Measurements from ENCODE around the gene APBA1.

The APBA1 gene

DNA sequence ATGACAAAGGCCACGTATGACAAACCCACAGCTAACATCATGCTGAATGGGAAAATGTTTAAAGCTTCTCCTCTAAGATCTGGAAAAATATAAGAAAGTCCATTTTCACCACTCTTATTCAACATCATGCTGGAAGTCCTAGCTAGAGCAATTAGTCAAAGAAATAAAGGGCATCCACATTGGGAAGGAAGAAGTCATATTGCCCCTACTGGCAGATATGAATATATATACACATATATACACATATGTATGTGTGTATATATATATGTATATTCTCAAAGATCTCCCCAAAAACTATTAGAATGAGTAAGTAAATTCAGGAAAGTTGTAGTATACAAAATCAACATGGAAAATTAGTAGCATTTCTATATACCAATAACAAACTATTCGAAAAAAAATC is 17.1 kb downstream of the APBA1 start:
- no peak for DNase-seq

DNA sequence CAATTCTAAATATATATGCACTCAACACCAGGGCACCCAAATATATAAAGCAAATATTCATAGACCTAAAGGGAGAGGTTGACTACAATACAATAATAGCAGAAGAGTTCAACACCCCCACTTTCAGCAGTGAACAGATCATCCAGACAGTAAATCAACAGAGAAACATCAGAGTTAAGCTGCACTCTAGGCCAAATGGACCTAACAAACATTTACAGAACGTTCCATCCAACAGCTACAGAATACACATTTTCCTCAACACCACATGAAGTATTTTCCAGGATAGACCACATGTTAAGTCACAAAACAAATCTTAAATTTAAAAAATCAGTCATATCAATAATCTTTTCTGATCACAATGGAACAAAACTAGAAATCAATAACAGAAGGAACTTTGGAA is 18.9 kb downstream of the APBA1 start:
- no peak for DNase-seq

DNA sequence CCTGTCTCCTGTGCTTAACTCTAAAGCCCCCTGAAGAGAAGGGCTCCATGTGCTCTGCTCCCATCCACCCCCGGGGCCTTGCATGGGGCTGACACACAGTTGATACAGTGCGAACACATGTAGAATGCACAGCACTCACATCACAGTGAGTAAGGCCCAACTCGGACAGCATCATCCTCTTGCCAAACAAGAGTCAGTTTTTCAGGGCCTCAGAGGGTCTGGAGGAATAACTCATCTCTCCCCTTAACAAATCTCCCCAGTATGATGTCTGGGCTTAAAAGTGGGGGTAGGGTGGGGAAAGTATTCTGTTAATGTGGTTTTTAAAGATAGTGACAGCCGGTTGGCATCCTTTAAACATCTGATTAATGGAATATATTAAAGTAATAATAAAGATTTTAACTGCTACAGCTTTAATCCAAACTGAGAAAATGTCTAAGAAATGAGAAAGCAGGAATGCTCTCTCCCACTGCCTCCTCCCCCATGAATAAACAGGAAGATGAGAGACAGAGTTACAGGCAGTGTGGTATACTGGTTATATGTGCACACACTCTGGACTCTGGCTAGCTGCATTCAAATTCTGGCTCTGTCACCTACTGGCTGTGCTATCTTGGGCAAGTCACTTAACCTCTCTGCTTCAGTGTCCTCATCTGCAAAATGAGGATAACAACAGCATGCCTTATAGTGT is 22.5 kb downstream of the APBA1 start:
- DNase-seq = no peak

DNA sequence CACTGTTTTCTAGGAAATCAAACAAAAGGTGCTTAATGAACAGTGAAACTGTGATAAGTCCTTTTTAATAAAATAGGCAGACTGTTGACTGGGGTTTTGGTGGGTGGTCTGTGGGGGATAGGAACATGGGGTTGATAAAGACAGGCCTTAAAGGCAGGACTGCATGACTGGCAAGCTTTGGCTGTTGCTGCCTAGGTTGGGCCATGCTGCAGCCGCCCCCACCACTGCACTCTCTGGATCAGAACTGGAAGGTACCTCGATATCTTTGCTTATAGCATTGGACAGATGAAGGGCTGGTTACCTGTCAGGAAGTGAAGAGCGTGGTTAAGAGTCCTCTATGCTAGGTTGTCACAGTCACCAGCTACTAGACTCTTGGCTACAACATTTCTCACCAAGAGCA is 24.4 kb downstream of the APBA1 start:
- DNase-seq = no peak

DNA sequence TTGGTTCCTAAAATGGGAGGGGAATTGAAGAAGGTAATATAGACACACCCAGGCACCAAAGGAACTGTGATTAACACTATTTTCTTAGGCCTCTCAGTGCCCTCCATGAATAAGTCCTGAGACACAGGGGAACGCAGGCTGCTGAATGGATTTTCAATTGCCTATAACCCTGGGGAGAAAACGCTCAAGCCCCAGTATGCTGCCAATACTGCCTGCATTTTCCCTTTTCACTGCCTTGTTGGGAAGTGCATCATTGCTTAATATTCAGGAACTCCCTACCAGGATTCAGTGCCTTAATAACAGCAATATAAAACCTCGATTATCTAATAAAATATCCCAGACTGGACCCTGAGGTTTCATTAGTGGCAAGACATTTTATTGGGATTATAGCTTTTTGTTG is 25.4 kb downstream of the APBA1 start:
- no peak for DNase-seq

DNA sequence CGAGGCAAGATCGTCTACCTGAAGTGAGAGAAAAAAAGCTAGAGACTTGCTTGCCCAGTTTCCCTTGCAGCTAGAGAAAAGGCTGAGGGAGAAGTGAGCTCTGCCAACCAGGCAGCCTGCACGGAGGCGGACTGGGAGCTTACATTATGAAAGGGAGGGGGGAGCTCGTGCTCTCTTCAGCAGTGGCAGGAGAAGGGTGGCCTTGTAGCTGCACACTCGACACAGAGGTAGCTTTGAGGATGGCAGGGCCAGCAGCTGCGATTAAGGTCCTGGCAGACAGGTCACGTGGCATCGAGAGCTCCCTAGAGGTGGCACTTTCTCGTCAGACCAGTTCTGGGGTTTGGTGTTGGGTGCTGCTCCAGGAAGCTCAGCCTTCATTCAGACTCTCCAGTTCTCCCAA is 26.7 kb downstream of the APBA1 start:
- no peak for DNase-seq

DNA sequence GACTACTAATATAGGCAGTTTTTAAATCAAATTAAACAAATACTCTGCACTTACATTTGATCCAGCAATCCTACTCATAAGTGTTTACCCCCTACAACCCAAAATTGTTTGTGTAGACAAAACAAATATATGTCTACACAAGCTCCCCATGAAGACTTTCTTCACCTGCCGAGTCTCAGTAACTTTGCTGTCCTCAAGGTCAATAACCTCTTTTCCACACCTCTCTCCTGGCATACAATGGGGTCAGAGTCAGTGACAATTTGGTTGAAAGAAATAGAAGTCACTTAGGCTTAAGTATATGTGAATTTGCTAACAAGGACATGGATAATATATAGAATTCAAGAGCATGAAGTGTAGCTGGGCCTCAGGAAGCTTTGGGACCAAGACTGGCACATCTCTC is 29.1 kb downstream of the APBA1 start:
- DNase-seq = no peak

DNA sequence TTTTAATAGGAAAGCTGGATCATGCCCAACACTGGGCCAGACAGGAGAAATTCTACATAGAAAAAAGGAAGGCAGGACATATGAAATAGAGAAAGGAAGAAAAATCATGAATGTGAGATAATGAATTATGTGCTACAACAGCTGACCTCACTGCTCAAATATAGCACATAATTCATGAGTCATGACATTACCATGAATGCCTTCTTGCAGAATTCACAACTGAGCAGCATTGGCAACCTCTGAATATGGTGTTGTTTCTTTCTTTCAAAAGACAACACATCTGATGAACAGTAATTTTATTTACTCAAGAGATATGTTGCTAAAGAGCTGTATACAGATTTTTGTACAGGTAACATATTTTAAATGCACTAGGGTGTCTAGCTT is 34.4 kb downstream of the APBA1 start:
- no peak for DNase-seq

DNA sequence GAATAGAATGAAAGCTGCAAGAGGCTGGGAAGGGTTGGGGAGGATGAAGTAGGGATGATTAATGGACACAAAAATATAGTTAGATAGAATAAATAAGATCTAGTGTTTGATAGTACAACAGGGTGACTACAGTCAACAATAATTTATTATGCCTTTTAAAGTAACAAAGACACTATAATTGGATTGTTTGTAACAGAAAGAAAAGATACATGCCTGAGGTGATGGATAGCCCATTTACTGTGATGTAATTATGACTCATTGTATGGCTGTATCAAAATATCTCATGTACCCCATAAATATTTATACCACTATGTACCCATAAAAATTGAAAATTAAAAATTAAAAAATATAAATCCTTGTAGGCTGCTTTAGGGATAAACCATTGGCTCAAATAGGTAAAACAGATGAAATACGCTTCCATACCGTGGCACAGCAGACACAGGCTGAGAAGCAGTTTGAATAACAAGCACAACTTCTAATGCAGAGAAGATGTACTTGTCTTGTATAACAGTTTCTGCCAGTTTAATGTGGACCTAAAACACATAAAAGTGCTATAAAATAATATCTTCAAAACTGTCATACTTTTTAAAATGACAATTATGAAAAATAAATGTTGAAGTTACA is 34.9 kb downstream of the APBA1 start:
- DNase-seq = no peak

DNA sequence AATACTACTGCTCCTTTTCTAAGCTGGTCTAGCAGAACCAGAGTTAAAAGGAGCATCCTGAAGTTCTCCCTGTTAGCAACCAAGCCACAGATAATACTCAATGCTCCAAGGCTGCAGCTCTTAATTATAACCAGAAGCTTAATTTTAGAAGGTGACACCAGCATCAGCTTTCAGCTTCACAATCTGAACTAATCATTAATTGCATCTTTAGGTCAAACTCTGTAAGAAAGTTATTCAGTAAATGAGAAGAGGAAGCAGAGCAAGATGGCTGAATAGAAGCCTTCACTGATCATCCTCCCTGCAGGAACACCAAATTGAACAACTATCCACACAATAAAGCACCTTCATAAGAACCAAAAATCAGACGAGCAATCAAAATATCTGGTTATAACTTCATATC is 38.5 kb downstream of the APBA1 start:
- DNase-seq = no peak

DNA sequence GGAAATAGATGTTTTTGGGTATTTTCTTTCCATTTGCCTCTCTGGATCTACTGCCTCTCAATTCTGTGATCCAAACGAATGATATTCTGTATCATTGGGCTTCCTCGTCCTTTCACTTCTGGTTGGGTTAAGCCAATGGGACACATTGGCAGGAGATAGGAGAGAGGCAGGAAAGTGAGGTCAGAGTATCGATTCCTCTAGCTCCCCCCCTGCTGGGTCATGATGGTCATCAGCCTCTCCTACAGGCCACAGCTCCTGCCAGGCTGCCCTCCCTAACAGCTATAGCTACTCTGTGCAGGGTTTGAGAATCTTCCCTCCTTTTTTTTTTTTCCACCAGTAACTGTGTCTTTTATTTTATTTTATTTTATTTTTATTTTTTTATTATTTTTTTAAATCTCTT is 39.4 kb downstream of the APBA1 start:
- DNase-seq = no peak

DNA sequence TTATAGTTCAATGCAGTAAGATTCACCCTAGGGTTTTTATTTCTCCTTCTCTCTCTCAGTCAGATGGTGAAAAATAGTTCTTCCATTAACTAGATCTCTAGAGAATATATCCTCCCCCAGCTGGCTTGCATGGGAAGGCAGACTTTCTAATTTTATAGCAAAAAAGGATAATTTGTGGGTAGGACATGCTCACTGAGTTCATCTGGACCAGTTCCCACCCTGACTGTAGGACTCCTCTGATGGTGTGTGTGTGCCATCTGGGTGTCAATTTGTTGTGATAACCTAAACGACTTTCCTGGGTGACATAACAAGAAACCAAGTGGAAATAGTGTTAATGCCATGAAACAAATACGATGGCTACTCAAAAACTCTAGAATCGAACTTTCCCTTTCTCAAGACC is 44.9 kb downstream of the APBA1 start:
- DNase-seq = no peak

DNA sequence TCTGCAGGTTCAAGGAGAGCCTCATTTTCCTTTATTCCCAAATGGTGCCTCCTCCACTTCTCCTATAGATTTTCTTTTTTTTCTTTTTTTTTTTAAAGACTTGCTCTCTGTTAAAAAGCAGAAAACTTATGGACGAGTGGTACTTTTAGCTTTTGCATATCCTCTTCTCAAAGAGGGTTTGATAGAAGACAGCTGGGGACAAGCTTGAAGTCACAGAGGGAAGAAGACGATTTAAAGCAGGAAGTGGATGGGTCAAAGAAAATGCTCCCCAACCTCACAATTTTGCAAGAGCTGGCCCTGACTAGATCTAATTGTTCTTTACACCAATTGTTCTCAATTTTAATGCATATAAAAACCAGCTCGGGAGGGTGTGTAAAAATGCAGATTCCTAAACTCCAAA is 48.9 kb downstream of the APBA1 start:
- no peak for DNase-seq

DNA sequence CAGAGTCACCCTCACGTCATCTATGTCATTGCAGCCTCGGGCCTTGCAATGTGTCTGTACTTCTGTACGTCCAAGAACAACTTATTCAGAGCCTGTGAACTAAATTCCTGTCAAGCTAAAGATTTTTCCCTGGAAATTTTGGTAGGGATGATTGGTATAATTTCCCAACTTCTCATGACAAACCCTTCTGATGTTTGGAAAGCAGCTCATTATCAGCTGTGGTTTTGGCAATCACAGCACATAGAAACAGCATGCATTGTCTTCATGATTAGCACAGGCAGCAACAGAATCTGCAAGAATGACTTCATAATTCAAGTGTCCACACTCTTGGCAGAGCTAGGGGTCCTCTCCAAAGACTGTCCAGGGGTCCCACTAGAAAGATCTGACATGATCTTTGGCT is 49.5 kb downstream of the APBA1 start:
- no peak for DNase-seq

DNA sequence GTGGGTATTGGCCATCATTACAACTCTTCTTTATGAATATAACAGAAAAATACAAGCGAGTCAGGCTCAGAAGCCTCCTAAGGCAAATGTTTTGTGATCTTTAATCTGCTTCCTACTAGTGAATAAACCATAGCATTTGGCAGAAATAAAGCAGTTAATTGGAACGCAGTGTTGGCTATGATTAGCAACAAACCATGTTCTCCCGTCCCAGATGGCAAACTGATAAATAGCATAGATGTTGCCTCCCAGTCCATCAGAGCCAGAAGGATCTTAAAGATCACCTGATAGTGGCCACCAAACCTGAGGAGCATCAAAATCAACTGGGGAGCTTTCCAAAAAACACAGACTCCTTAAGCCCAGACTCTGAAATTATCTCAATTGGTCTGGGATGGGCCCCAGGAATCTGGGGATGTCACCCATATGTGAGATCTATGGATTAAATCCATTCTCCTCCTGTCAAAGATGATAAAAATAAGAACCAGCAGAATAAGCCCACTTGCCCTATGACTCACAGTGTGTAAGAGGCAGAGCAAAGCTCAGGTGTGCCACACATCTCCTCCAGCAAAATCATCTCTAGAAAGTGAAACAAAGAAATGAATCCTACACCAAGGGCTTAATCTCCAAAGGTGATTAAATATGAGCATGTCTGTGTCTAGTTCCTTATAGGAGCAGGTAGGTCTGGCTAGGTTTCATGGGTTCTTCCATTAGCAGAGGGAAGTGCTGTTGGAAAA is 50.3 kb downstream of the APBA1 start:
- no peak for DNase-seq

DNA sequence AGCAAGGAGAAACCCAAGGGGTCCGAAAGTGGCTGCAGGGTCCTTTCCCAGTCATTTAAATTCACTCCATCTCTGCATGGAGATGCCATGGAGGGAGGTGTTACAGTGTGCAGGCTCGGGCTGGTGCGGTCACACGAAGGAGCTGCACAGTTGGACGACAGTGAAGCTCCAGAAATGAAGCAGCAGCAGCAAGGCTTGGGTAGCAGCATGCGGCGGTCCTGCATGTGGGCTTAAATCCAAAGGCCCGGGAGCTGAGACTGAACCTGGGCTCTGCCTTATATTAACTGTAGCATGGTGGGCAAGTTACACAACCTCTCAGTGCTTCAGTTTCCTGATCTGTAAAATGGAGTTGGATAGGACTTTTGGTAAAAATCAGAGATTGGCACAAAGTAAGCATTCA is 51.4 kb downstream of the APBA1 start:
- no peak for DNase-seq

DNA sequence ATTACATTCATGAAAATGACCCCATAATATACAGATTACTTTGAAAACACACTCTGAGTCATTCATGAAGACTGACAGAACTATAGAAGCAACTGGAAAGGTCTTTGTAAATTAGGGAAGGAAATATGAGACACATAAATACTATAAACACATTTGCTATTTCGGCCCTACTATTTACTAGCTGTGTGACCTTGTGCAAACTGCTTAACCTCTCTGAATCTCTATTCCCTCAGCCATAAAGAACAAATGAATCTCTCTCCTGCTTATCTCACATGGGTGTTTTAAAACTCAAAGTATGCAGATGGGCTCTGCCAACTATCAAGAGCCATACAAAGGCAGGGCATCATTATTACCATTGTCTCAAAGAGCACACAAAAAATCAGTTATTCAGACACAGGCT is 52.9 kb downstream of the APBA1 start:
- no peak for DNase-seq

DNA sequence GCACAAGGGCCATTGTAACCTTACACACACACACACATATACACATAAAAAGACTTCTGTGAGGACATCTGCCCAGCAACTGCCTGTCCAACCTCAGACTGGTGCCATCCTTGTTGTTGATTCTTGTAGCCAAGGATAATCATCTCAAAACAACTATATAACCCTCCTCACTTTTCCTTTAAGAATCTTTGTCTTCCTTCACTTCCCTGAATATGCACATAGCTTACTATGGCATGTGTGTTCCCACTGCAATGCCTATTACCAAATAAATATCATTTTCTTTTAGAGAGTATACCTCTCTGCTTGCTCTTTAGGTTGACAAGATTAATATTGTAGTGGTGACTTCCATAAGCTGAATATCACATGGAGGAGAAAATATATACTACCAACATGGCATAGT is 55.2 kb downstream of the APBA1 start:
- no peak for DNase-seq

DNA sequence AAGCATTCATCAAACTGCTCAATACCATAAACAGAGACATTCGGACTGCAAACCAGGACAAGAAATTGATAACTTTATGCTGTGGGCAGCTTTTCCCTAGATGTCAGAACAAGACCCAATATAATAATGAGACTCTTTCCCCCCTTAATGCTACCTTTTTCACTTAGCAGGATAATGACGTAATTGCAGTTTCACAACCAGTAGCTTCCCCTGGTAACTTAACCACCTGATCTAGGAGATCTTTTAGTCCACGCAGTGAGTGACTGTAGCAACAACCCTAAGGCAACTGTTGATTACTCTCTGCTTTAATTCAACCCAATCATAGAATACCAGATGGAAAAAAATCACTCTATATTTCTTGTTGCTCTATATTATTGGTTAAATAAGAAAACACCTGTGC is 56.3 kb downstream of the APBA1 start:
- no peak for DNase-seq

DNA sequence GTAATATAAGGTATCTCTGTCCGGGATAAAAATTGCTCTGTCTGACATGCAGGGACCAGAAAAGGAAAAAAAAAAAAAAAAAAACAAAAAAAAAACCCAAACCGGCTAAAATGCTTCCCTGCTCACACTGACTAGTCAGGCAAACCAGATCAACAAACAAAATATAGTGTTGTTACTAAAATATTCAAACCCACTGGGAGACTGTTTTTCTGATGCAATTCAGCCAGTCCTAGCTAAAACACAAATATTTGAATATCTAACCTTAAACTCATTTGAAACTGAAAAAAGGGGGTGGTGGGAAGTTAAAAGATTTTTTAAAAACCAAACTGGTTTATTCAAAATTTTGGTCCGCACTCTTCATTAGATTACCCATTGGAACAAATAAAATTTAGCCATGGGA is 61.0 kb downstream of the APBA1 start:
- DNase-seq = no peak

DNA sequence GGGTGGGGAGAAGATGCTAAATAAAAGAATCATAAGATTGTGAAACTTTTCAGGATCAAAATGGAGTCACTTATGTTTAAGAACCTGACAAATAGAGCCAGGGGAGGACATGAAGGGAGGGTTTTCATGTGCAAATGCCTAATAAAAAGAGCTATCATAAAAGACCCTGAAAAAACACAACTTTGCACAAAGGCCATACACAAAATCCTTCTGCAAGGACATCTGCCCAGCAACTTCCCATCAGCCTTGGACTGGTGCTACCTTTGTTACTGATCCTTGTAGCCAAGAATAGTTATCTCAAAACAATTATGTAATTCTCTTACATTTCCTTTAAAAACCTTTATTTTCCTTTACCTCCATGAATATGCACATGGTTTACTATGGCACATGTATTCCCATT is 63.0 kb downstream of the APBA1 start:
- no peak for DNase-seq

DNA sequence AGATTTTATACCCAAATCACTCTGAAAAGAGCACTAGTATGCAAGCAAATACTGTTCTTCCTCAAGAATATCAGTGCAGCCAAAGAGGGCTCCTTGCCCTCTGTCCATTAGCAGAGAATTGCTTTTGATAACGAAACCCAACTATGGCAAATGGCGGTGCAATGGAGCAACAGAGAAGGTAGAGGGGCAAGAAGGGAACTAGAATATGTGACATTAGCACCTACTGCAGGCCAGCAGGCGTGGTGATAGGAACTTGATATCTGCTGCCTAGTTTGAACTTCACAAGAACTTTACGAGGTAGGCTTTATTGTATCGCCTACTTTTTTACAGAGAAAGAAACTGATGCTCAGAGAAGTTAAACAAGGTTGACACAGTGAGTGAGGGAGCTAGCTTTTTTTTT is 66.1 kb downstream of the APBA1 start:
- no peak for DNase-seq

DNA sequence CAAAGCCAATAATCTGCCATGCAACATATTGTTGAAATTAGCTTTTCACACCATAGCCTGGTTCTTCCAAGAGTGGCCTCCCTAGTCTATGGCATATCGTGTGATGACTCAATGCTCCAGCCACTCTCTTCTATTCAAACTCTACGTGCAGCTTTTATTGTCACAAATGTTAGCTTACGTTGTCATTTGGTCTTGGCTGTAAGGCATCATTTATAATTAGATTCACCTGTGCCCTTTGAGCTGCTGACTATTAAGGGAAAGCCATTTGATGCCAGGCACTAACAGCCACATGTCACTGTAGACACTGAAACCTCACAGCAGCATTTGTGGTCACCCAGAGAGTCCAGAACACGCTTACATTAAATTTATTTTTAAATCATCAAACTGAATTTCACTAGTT is 66.8 kb downstream of the APBA1 start:
- DNase-seq = no peak

DNA sequence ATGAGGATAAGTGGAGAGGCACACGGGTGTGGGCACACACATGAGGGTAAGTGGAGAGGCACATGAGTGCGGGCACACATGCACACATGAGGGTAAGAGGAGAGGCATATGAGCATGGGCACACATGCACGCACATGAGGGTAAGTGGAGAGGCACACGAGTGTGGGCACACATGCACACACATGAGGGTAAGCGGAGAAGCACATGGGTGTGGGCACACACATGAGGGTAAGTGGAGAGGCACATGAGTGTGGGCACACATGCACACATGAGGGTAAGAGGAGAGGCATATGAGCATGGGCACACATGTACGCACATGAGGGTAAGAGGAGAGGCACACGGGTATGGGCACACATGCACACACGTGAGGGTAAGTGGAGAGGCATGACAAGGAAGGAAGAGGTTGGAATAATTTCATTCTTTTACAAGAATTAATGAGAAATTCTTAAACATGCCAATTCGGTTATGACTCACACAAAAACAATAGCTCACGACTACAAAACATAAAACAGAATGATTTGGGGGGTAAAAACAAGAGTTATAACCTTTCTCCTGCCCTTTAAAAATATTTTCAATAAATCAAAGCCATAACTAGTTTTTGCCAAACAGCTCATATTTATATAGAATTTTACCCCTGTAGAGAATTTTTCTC is 67.5 kb downstream of the APBA1 start:
- DNase-seq = no peak
